CD14-positive monocyte (primary cell): ENCODE measurements around the gene MAP7D1. TPM values are rescaled to one million over a fixed set of nuclear protein-coding genes. Genes with fewer than 3 reads are reported as not detected.

Experiments used
- DNase-seq, 3 donors: peaks; one replicate each; pipeline ENCODE4 v3.0.0-alpha.2; 2011 to 2022
- H2AFZ ChIP-seq: 2 replicates; pipeline ENCODE4 v1.6.0; 2012; ENCODE audit warnings: mild to moderate bottlenecking, low read depth, low read length, inconsistent platforms; ENCODE audit not compliant: insufficient read depth, poor library complexity, severe bottlenecking
- H3K27ac ChIP-seq, 2 donors: 1 replicate in 1 of 2; 2 replicates in 1 of 2; pipeline ENCODE4 v1.5.1; 2012 to 2013; ENCODE audit warnings: low read length in 2 of 2, control low read depth in 1 of 2, inconsistent platforms in 1 of 2, low read depth in 1 of 2, mild to moderate bottlenecking in 1 of 2
- H3K27me3 ChIP-seq, 2 donors: one replicate each; pipeline versions ENCODE4 v1.6.0 to v1.6.1; 2011 to 2013; ENCODE audit warnings: low read length in 2 of 2; ENCODE audit not compliant: control insufficient read depth in 2 of 2, insufficient read depth in 2 of 2
- H3K36me3 ChIP-seq, 2 donors: replicated peaks in 1 of 2; 1 replicate in 1 of 2; 2 replicates in 1 of 2; pipeline versions ENCODE4 v1.5.1 to v1.6.1; 2012 to 2013; ENCODE audit warnings: low read length in 2 of 2, control low read depth in 1 of 2, inconsistent platforms in 1 of 2, mild to moderate bottlenecking in 1 of 2; ENCODE audit not compliant: insufficient read depth in 2 of 2, control insufficient read depth in 1 of 2
- H3K4me1 ChIP-seq, 2 donors: 1 replicate in 1 of 2; 2 replicates in 1 of 2; pipeline versions ENCODE4 v1.5.1 to v1.6.1; 2012 to 2013; ENCODE audit warnings: low read length in 2 of 2, control low read depth in 1 of 2, inconsistent platforms in 1 of 2, mild to moderate bottlenecking in 1 of 2, moderate library complexity in 1 of 2; ENCODE audit not compliant: insufficient read depth in 2 of 2, control insufficient read depth in 1 of 2
- H3K4me2 ChIP-seq: replicated peaks from 2 replicates; pipeline ENCODE3; 2012; ENCODE audit warnings: low read length, moderate library complexity, mild to moderate bottlenecking; ENCODE audit not compliant: poor library complexity, severe bottlenecking; ENCODE audit errors: extremely low read depth
- H3K4me3 ChIP-seq, 3 experiments: fragments of 200-600 bp in 1 of 3; sonication (generic) in 1 of 3; replicated peaks in 1 of 3; 1 replicate in 2 of 3; 2 replicates in 1 of 3; pipeline ENCODE4 v1.5.1; 2011 to 2013; ENCODE audit warnings: low read length in 3 of 3, mild to moderate bottlenecking in 3 of 3, control low read depth in 2 of 3, low read depth in 2 of 3, inconsistent platforms in 1 of 3, moderate library complexity in 1 of 3
- H3K79me2 ChIP-seq: 2 replicates; pipeline ENCODE4 v1.6.0; 2012; ENCODE audit warnings: mild to moderate bottlenecking, control low read depth, inconsistent platforms, low read length, moderate library complexity; ENCODE audit not compliant: insufficient read depth
- H3K9ac ChIP-seq: 2 replicates; pipeline ENCODE4 v1.6.0; 2017; ENCODE audit warnings: low read length, mild to moderate bottlenecking; ENCODE audit not compliant: insufficient read depth, poor library complexity, severe bottlenecking
- H3K9me3 ChIP-seq, 2 donors: replicated peaks in 1 of 2; 1 replicate in 1 of 2; 2 replicates in 1 of 2; pipeline versions ENCODE4 v1.5.1 to v1.6.1; 2012 to 2013; ENCODE audit warnings: low read length in 2 of 2, control low read depth in 1 of 2; ENCODE audit not compliant: control insufficient read depth in 1 of 2, insufficient read depth in 1 of 2
- H4K20me1 ChIP-seq: 2 replicates; pipeline ENCODE4 v1.6.0; 2012; ENCODE audit warnings: mild to moderate bottlenecking, low read length, control low read depth, moderate library complexity; ENCODE audit not compliant: insufficient read depth
- H3K27ac Mint-ChIP-seq, 7 donors: one replicate each; pipeline ENCODE4 v1.8.0; 2020; ENCODE audit warnings: mild to moderate bottlenecking in 7 of 7, mixed read lengths in 7 of 7, moderate library complexity in 6 of 7, inconsistent platforms in 2 of 7
- H3K27me3 Mint-ChIP-seq, 3 donors: one replicate each; pipeline ENCODE4 v1.8.0; 2021 to 2022; ENCODE audit warnings: low read depth in 3 of 3, mild to moderate bottlenecking in 3 of 3, mixed read lengths in 3 of 3, moderate library complexity in 3 of 3, inconsistent platforms in 1 of 3
- H3K36me3 Mint-ChIP-seq, 2 donors: one replicate each; pipeline ENCODE4 v1.8.0; 2020; ENCODE audit warnings: mixed read lengths in 2 of 2, inconsistent platforms in 1 of 2, mild to moderate bottlenecking in 1 of 2
- H3K4me1 Mint-ChIP-seq: one replicate; pipeline ENCODE4 v1.8.0; 2020; ENCODE audit warnings: mild to moderate bottlenecking, mixed read lengths
- H3K4me3 Mint-ChIP-seq, 2 donors: one replicate each; pipeline ENCODE4 v1.8.0; 2020; ENCODE audit warnings: mild to moderate bottlenecking in 2 of 2, mixed read lengths in 2 of 2, moderate library complexity in 1 of 2
- H3K9me3 Mint-ChIP-seq, 7 donors: one replicate each; pipeline ENCODE4 v1.8.0; 2020 to 2022; ENCODE audit warnings: mixed read lengths in 7 of 7, mild to moderate bottlenecking in 6 of 7, moderate library complexity in 6 of 7, inconsistent platforms in 2 of 7
- WGBS: methylation state at CpG from one replicate; pipeline ENCODE4 v1.1.5; 2013; ENCODE audit warnings: missing lambda C conversion rate; ENCODE audit not compliant: insufficient coverage; 5-methylcytosine and 5-hydroxymethylcytosine counted together
- intact Hi-C, 2 donors: fragments of 100-400 bp; cut with micrococcal nuclease; formaldehyde crosslinking; loops; one replicate each; pipeline versions ENCODE4 v1.15.0 to v1.15.1; 2023
- polyA plus RNA-seq, 3 donors: library from polyadenylated mRNA; depleted of rRNA in 1 of 3; unstranded in 2 of 3; stranded (reverse) in 1 of 3; fragments of 300-500 nt in 2 of 3; fragments of >200 nt in 1 of 3; fragmentation: Illumina TruSeq in 2 of 3; gene quantifications; 1 replicate in 2 of 3; 2 replicates in 1 of 3; pipeline ENCODE4 v1.2.3, GENCODE V29; 2012 to 2021
- TF ChIP-seq, protein P1 (sequence below): fragments of 200-600 bp; IDR thresholded peaks from one replicate; pipeline ENCODE4 v1.8.0; 2022; ENCODE audit warnings: antibody characterized with exemption, mild to moderate bottlenecking

The MAP7D1 gene
- polyA plus RNA-seq, 3 donors: 12.3 to 153 (median 13.6) TPM

GRCh38 chr1:36198641-36199040, 42.7 kb downstream of the MAP7D1 start:
- WGBS: 100% methylated on average over 2 of the region's 5 CpGs
- Histone ChIP-seq H3K4me1 (peaks cover 10 to 13% of the 10 kb centered on the region in 2 donors), H3K27me3 (no peaks in the 10 kb centered on the region), H3K27ac (no peak overlapping the region), H3K9ac (no peak overlapping the region), H3K9me3 (no peaks in the 10 kb centered on the region), H3K36me3 (no peaks in the 10 kb centered on the region), H4K20me1 (no peaks in the 10 kb centered on the region), H3K4me3 (no peak overlapping the region), H3K79me2 (no peaks in the 10 kb centered on the region), H3K4me2 (no peak overlapping the region), H2AFZ (no peak overlapping the region)
- H3K4me3 Mint-ChIP-seq: no peak overlapping the region
- peaks cover 0 to 3% (median 2%) of the 10 kb centered on the region in 3 donors for H3K27me3 Mint-ChIP-seq
- peaks cover 0 to 2% (median 0%) of the 10 kb centered on the region in 7 donors for H3K9me3 Mint-ChIP-seq
- intact Hi-C loops: no loop called here
- H3K36me3 Mint-ChIP-seq: no peaks in the 10 kb centered on the region
- no peak overlapping the region for H3K27ac Mint-ChIP-seq
- H3K4me1 Mint-ChIP-seq: peaks cover 13% of the 10 kb centered on the region
- TF ChIP-seq, protein P1, sequence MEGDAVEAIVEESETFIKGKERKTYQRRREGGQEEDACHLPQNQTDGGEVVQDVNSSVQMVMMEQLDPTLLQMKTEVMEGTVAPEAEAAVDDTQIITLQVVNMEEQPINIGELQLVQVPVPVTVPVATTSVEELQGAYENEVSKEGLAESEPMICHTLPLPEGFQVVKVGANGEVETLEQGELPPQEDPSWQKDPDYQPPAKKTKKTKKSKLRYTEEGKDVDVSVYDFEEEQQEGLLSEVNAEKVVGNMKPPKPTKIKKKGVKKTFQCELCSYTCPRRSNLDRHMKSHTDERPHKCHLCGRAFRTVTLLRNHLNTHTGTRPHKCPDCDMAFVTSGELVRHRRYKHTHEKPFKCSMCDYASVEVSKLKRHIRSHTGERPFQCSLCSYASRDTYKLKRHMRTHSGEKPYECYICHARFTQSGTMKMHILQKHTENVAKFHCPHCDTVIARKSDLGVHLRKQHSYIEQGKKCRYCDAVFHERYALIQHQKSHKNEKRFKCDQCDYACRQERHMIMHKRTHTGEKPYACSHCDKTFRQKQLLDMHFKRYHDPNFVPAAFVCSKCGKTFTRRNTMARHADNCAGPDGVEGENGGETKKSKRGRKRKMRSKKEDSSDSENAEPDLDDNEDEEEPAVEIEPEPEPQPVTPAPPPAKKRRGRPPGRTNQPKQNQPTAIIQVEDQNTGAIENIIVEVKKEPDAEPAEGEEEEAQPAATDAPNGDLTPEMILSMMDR: no peak
- DNase-seq: no peak

DNA sequence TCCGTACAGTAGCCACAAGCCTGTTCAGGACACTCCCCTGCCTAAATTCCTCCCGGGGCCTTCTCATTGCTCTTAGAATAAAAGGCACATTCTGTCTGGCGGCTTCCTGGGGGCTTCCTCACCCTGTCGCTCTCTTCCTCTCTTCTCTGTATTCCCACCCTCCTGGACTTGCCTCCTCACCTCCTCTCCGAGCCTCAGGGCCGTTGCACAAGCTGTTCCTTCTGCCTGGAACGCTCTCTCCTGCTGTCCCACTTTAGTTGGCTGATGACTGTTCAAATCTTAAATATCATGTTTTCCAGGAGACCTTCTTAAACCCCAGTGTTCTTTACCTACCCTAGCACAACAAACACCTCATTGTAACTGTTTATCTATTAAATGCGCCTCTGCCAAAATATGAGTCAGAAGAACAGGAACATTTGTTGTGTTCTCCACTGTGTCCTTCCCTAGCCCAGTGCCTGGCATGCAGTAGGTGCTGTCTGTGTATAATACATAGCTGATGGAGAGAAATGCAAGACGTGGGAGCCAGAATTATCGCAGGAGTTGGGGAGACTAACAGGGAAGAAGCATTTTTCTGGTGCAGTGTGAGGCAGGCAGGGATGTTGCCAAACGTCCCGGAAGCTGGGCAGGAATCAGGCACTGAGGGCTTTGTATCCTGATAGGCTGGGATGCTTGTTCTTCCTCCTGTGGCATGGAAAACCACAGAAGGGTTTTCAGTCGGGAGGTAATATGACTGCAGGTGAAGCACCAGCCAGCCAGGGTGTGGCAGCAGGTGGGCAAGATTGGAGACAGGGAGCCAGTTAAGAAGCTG, 44.2 kb downstream of the MAP7D1 start:
- Mint-ChIP-seq H3K9me3 (peaks cover 0 to 2% (median 0%) of the 10 kb centered on the region in 7 donors), H3K4me3 (no peak overlapping the region), H3K4me1 (peaks cover 22% of the 10 kb centered on the region), H3K27me3 (peaks cover 2 to 6% (median 3%) of the 10 kb centered on the region in 3 donors), H3K27ac (peak overlapping the region in 1 of 7 donors; percentile 24), H3K36me3 (no peaks in the 10 kb centered on the region)
- Histone ChIP-seq H3K4me2 (no peak overlapping the region), H2AFZ (no peak overlapping the region), H3K4me1 (peaks cover 20 to 23% of the 10 kb centered on the region in 2 donors), H3K36me3 (no peaks in the 10 kb centered on the region), H3K79me2 (no peaks in the 10 kb centered on the region), H3K27ac (no peak overlapping the region), H4K20me1 (no peaks in the 10 kb centered on the region), H3K9ac (no peak overlapping the region), H3K27me3 (no peaks in the 10 kb centered on the region), H3K4me3 (no peak overlapping the region), H3K9me3 (no peaks in the 10 kb centered on the region)
- no peak for DNase-seq
- intact Hi-C loops: no loop called here
- WGBS: 85% methylated on average over 12 of the region's 13 CpGs
- TF ChIP-seq, protein P1: no peak
